Adipose tissue (tissue), 3 donors: ENCODE measurements around the gene OTOP3. TPM values are rescaled to one million over a fixed set of nuclear protein-coding genes. Genes with fewer than 3 reads are reported as not detected.

Experiments
- H3K27ac ChIP-seq: one replicate; pipeline ENCODE4 v1.5.1; 2013; ENCODE audit warnings: low read depth, low read length
- WGBS, 3 donors: extraction: QIAGEN DNeasy Blood & Tissue Kit; methylation state at CpG; one replicate each; pipeline ENCODE4 v1.1.7; 2013; 5-methylcytosine and 5-hydroxymethylcytosine counted together
- polyA plus RNA-seq, 3 donors: library from polyadenylated mRNA; stranded (reverse); fragments of 200-250 nt; gene quantifications; one replicate each; pipeline ENCODE4 v1.2.3, GENCODE V29; 2013
- donor health status: healthy with polysubstance abuse.
- donor health status: Bipolar disorder and iron deficiency.
- donor health status: healthy.

OTOP3 gene
- polyA plus RNA-seq, 3 donors: 0.38 TPM; not detected in 2

- no peak within 1 kb of the TSS for H3K27ac ChIP-seq
- WGBS, 3 donors: 2 to 3% (median 2%) methylated on average over 67 to 93 of the region's 95 CpGs
Measured at GRCh38 chr17:74972107-74972972, 36.6 kb downstream of the OTOP3 start, which contains the start of gene HID1. HID1 (minus strand) TSS chr17:74972759; CDS start chr17:74972656, 103 bp downstream.

- no peak overlapping the region for H3K27ac ChIP-seq
- 15 to 24% (median 18%) methylated on average over 16 to 17 of the region's 17 CpGs for WGBS, 3 donors
Measured at GRCh38 chr17:74972973-74973328, 37.3 kb downstream of the OTOP3 start.

DNA sequence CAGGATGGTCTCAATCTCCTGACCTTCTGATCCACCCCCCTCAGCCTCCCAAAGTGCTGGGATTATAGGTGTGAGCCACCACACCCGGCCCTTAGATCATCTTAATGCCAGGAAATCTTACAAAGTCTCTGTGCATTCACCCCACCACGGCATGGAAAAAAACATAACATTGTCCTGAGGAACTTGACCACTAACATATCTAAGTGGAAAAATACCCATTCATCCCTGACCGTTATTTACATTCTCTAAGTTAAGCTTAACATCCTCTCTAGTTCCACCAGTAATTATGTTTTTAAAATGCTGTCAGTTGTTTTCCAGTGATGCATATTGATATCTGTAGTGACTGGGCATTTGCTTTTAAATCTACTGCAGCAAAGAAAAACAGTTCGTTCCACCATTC lies 40.2 kb downstream of the OTOP3 start:
- 80 to 81% (median 81%) methylated on average over 4 of the region's 4 CpGs for WGBS, 3 donors
- no peak overlapping the region for H3K27ac ChIP-seq

- no peak overlapping the region for H3K27ac ChIP-seq
- WGBS, 3 donors: 82 to 100% (median 92%) methylated on average over 3 of the region's 3 CpGs
Measured at GRCh38 chr17:74977802-74978201, 42.1 kb downstream of the OTOP3 start.

DNA sequence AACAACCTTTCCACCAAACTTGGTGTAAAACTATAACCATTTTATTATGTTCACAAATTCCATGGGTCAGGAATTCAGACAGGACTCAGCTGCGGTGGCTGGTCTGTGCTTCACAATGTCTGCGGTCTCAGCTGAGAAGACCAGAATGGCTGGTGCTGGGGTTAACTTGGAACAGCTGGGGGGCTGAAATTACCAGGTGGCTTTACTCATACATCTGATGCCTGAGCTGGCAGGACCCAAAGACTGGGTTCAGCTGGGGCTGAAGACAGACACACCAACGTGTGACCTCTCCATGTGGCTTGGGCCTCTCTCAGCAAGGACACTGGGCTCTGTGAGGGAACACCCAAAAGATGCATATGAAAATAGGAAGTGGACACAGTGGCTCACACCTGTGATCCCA lies 42.5 kb downstream of the OTOP3 start:
- H3K27ac ChIP-seq: no peak overlapping the region
- 80 to 83% (median 82%) methylated on average over 3 of the region's 3 CpGs for WGBS, 3 donors

DNA sequence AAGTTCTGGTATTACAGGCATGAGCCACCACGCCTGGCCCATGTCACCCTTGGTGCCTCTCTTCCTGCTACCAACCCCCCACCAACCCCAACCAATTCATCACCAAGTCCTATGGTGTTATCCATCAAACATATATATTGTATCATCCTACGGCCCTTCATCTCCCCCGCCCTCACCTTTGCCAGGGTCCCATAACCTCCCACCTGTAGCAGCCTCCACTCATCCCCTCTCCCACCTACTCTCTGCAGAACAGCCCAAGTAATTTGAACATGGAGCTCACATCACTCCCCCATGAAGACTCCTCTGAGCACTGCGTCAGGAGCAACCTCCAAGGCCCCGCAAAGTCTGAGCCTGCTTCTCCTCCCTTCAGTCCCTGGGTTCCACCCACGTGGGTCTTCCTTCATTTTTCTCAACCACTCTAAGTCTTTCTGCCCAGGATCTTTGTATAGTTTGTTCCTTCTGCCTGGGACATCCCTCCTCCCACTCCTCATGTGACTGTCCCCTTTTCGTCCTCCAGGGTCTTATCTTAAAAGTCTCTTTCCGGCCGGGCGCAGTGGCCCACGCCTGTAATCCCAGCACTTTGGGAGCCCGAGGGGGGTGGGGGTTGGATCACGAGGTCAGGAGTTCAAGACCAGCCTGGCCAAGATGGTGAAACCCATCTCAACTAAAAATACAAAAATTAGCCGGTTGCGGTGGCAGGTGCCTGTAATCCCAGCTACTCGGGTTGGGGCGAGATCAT lies 43.9 kb downstream of the OTOP3 start:
- 76 to 83% (median 81%) methylated on average over 17 of the region's 17 CpGs for WGBS, 3 donors

DNA sequence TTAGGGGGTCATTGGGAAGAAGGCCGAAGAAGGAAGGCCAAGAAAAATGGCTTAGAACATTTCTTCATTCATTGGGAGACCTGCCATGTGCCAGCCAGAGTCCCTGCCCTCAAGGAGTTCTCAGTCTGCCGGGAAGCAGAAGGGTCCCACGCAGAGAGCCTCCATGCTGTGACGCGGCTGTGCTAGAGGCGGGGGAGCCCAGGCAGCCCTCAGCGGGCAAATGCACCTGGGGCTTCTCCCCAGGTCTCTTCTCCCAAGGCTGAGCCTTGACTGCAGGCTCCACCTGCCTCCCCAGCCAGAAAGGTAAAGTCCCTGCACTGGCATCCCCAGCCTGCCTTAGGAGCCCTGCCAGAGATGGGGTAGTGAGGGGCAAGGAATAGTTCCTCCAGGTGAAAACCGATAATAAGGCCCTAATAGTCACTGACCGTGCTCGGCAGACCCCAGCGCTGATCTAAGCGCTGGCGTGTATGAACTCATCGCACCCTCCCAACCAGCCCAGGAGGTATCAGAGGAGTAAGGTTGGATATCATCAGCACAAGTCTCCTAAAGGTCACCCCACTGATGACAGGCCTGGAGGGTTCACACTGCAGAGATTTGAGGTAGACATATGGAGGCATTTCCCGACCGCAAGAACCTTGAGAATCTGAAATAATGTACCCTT lies 45.8 kb downstream of the OTOP3 start:
- WGBS, 3 donors: 47 to 56% (median 52%) methylated on average over 16 of the region's 16 CpGs

More for the DNA sequence above, 43.9 kb downstream of the OTOP3 start:
- no peak overlapping the region for H3K27ac ChIP-seq

GRCh38 chr17:74981979-74982662 lies 46.4 kb downstream of the OTOP3 start:
- H3K27ac ChIP-seq: peak overlapping the region; percentile 69
- WGBS, 3 donors: 0 to 1% (median 1%) methylated on average over 60 to 61 of the region's 61 CpGs

More for the DNA sequence above, 45.8 kb downstream of the OTOP3 start:
- H3K27ac ChIP-seq: peak overlapping the region; percentile 17

GRCh38 chr17:74982663-74983313 lies 47.1 kb downstream of the OTOP3 start:
- peak overlapping the region; percentile 69 for H3K27ac ChIP-seq
- 29 to 41% (median 34%) methylated on average over 14 of the region's 14 CpGs for WGBS, 3 donors

- no peak overlapping the region for H3K27ac ChIP-seq
- 92 to 94% (median 92%) methylated on average over 3 of the region's 3 CpGs for WGBS, 3 donors
Measured at GRCh38 chr17:74986206-74986576, 50.5 kb downstream of the OTOP3 start.

DNA sequence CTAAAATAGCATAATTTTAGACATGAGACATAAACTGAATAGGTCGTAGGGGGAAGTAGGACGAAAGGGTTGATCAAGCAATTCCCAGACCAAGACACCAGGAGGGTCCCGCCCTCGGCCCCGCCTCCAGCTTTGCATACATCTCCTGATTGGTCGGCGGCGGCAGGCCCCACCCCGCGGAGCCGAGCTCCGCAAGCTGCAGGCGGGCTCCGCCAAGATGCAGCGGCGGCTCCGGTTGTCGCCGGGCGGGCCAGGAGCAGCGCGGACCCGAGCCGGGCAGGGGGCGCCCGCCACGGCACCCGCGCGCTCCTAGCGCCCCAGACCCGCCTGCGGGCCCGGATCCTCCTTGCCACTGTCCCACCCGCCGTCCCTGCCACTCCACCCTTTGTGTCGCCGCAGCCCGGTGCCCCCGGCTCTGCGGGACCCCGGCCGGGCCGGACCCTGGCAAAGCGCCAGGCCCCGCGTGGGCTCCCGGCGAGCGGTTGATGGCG lies 51.8 kb downstream of the OTOP3 start, which contains the start of gene CDR2L:
Gene CDR2L, plus strand, starts transcription at position 215 of the 491 bp plus-strand sequence. CDS start 412 bp downstream, outside the sequence.
- peak within 1 kb of the TSS; percentile 39 for H3K27ac ChIP-seq
- 0 to 1% (median 0%) methylated on average over 31 to 51 of the region's 51 CpGs for WGBS, 3 donors

GRCh38 chr17:74987909-74988711 lies 52.4 kb downstream of the OTOP3 start:
- 1 to 2% (median 1%) methylated on average over 54 to 76 of the region's 76 CpGs for WGBS, 3 donors
- peak overlapping the region; percentile 39 for H3K27ac ChIP-seq

GRCh38 chr17:74990581-74991105 lies 54.9 kb downstream of the OTOP3 start:
- 84 to 93% (median 90%) methylated on average over 10 of the region's 10 CpGs for WGBS, 3 donors
- H3K27ac ChIP-seq: no peak overlapping the region

DNA sequence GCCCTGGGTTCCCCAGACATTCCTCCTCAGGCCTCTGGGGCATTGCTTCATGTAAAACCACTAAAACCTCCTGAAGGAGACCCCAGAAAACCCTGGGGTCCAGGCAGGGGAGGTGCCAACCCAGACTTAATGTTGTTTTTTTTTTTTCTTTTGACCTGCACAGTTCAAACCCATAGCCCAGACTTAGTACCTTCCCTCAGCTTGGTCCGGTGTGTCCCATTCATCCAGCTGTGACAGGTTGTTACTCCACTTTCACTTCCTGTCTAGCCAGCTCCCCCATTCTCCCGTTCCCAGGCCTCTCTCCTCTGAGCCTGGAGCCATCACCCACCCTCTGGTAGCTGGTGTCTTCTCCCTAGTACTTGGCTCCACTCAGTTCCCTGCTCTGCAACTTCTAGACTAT lies 56.5 kb downstream of the OTOP3 start:
- 29 to 42% (median 37%) methylated on average over 2 of the region's 2 CpGs for WGBS, 3 donors

GRCh38 chr17:74994440-74994839 lies 58.7 kb downstream of the OTOP3 start:
- H3K27ac ChIP-seq: no peak overlapping the region
- WGBS, 3 donors: 78 to 84% (median 79%) methylated on average over 7 of the region's 7 CpGs

More for the DNA sequence above, 56.5 kb downstream of the OTOP3 start:
- H3K27ac ChIP-seq: no peak overlapping the region

- no peak overlapping the region for H3K27ac ChIP-seq
- 69 to 86% (median 86%) methylated on average over 5 of the region's 5 CpGs for WGBS, 3 donors
Measured at GRCh38 chr17:74995847-74996246, 60.1 kb downstream of the OTOP3 start.

GRCh38 chr17:74998783-74999182 lies 63.1 kb downstream of the OTOP3 start:
- 78 to 80% (median 80%) methylated on average over 6 of the region's 6 CpGs for WGBS, 3 donors
- no peak overlapping the region for H3K27ac ChIP-seq
